ENCODE data around the gene FAAP100.

FAAP100 gene

DNA sequence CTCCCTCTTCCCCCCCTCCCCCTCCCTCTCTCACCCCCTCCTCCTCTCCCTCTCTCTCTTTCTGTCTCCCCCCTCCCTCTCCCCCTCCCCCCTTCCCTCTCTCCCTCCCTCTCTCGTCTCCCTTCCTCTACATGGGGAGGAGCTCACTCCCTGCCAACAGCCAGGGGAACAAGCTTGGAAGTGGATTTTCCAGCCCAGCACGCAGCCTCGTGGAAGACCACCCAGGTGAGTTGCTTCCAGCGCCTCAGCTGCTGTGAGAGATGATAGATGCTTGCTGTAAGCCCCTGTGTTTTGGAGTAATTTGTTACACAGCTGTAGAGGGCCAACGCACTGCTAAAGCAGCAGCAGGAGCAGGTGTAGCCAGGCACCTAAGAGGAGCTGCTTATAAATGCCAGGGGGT is 60.4 kb downstream of the FAAP100 start:
- no peak for DNase-seq (ENCODE audit: extremely low read depth in 1 of 2, low read depth in 1 of 2)

DNA sequence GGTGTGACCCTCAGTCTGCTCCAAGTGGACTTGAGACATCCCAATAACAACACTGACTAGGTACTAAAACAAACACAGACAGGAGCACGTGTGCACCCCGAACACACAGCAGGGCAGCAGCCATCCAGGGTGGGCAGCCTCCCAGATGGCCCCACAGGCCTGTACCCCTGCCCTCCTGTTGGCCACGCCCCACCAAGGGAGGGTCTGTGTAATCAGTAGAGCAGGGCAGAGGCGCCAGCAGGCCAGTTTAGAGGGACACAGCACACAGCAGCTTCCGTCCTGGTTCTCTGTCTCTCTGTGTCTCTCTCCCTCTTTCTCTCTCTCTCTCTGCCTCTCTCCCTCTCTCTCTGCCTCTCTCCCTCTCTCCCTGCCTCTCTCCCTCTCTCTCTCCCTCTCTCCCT is 61.0 kb downstream of the FAAP100 start:
- no peak for DNase-seq (ENCODE audit: extremely low read depth in 1 of 2, low read depth in 1 of 2)

DNA sequence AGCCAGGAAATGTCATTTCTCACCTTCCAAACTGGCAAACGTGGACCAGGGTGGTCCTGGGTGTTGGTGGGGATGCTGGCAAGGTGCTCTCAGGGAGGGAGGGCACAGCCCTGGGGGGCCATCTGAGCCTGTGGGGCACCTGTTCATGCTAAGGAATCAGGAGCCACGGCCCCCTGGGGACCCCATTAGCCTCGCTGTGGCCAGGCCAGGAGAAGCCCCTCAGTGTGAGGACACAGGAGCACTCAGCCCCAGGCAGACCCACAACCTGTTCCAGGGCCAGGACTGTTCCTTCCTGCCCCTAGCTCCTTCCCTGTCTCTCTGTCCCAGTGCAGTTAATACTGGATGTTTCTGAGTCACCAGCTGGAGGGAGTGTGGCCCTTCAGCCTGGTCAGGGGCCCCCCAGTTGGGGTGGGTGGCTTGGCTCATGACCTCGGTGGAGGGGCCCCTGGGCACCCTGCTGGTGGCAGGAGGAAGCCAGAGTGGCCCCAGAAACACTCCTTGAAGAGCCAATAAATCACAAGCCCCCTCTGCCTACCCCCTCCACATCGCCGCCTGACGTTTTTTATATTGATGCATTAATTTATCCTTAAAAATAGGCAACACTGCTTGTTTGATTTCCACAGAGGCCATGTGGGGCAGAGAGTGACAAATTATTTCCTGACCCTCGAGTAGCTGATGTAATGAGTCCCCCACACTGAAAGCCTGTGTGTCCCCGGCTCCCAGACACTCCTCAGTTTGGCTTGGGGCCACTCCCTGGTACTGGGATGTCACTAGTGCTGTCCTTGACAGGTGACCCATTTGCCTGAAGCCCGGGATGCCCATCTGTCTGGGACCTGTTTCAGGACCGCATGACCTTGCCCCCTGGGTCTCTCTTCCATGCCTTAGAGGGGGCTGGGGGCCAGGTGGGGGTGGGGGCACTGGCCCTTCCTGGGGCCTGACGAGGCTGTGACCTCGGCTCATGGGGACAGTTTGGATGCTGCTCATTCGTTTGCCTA is 61.9 kb downstream of the FAAP100 start:
- DNase-seq (ENCODE audit: extremely low read depth in 1 of 2, low read depth in 1 of 2) = no peak

All from activated CD8-positive, alpha-beta memory T cell treated with anti-CD3 and anti-CD28 coated beads for 1 hour (primary cell).